ENCODE data around the gene NKX2-8.

NKX2-8 gene

DNA sequence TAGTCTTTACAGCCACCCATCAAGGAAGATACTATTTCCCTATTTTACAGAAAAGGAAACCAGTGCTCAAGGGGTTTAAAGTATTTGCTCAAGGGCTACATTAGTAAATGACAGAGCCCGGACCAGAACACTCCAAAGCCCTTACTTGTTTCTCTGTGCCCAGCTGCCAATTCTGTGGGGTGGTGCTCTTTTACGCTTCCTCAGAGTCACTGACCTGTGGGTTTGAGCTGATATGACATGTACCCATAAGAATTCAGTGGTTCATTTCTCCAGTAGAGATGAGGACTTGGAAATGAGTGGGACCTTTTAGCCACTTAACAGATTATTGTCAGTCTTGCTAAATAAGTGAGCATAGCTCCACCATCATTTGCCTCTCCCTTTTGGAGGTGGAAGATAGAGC is 37.4 kb upstream of the NKX2-8 start:
- POLR2A ChIA-PET, result interaction anchor here (0.9 kb wide), 1 partner anchor 557 kb away, joined by 3 read pairs; no protein-coding TSS in a partner anchor
- CTCF ChIA-PET, result no interaction called here
- TF ChIP-seq NFRKB (IDR thresholded peaks at IDR 0.05) (no peak), CTBP1 (IDR thresholded peaks at IDR 0.05; ENCODE audit: borderline replicate concordance) (no peak), ZNF384 (IDR thresholded peaks at IDR 0.05) (no peak), FOXM1 (IDR thresholded peaks at IDR 0.05; ENCODE audit: borderline replicate concordance) (no peak), FOXA1 (IDR thresholded peaks at IDR 0.05) (no peak), SP1 (IDR thresholded peaks at IDR 0.05) (no peak), SUZ12 (IDR thresholded peaks at IDR 0.05) (no peak), HDGF (IDR thresholded peaks at IDR 0.05; ENCODE audit: borderline replicate concordance) (no peak), ELF4 (IDR thresholded peaks at IDR 0.05) (no peak), TARDBP (IDR thresholded peaks at IDR 0.05) (no peak)
- TF ChIP-seq, protein P1, sequence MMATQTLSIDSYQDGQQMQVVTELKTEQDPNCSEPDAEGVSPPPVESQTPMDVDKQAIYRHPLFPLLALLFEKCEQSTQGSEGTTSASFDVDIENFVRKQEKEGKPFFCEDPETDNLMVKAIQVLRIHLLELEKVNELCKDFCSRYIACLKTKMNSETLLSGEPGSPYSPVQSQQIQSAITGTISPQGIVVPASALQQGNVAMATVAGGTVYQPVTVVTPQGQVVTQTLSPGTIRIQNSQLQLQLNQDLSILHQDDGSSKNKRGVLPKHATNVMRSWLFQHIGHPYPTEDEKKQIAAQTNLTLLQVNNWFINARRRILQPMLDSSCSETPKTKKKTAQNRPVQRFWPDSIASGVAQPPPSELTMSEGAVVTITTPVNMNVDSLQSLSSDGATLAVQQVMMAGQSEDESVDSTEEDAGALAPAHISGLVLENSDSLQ (IDR thresholded peaks at IDR 0.05), result no peak
- no peak for DNase-seq (ENCODE audit: extremely low spot score)

DNA sequence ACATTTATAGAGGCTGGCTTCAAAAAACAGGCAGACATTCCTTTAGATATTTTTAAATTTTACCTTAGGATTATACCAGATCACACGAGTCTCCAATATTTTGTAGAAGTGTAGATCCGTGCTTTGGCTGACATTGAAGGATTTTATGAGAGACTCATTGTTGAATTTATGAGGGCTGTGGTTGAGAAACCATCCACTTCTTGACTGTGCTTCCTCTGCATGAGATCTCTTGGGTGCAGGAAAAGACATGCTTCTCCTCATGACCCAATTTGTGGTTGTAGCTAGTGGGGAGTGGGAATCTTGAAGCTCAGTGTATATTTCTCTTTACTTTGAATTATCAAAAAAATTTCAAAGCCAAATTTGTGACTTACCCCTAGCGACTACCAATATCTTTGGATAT is 36.7 kb upstream of the NKX2-8 start:
- TF ChIP-seq L3MBTL2 (conservative IDR thresholded peaks at IDR 0.05), result no peak
- TF ChIP-seq SUZ12 (IDR thresholded peaks at IDR 0.05), result no peak
- TF ChIP-seq CTBP1 (IDR thresholded peaks at IDR 0.05; ENCODE audit: borderline replicate concordance), result no peak
- no peak for TF ChIP-seq SP1 (IDR thresholded peaks at IDR 0.05)
- TF ChIP-seq ZNF384 (IDR thresholded peaks at IDR 0.05), result no peak
- no peak for TF ChIP-seq FOXK2 (IDR thresholded peaks at IDR 0.05)
- no peak for TF ChIP-seq ELF4 (IDR thresholded peaks at IDR 0.05)
- no peak for TF ChIP-seq NFRKB (IDR thresholded peaks at IDR 0.05)
- TF ChIP-seq, protein P1 (IDR thresholded peaks at IDR 0.05), result no peak
- TF ChIP-seq TARDBP (IDR thresholded peaks at IDR 0.05), result no peak
- TF ChIP-seq ARNT (IDR thresholded peaks at IDR 0.05), result no peak
- DNase-seq (ENCODE audit: extremely low spot score), result no peak
- CTCF ChIA-PET, result no interaction called here
- POLR2A ChIA-PET, result interaction anchor here (0.9 kb wide), 1 partner anchor 556 kb away, joined by 3 read pairs; no protein-coding TSS in a partner anchor

DNA sequence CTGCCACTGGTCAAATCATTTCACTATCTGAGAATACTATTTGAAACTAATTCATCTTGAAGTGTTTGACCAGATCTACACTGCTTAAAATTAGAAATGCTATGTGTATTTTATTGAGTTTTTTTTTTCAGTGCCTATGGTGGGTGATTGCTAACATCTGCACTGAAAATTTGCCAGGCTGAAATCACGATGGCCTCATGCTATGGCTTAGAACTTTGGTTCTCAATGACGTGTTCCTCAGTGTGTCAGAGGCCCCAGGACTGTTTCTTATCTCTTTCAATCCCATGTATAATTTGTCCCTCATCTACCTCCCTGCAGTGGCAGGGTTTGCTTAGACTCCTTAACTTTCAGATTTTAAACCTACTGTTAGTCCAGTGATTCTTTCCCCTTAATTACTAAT is 36.2 kb upstream of the NKX2-8 start:
- ChIA-PET CTCF (no interaction called here), POLR2A (interaction anchor here (1.3 kb wide), 1 partner anchor 323 kb away, joined by 3 read pairs; no protein-coding TSS in a partner anchor)
- no peak for TF ChIP-seq LEF1 (IDR thresholded peaks at IDR 0.05; ENCODE audit: borderline replicate concordance)
- no peak for TF ChIP-seq FOXM1 (IDR thresholded peaks at IDR 0.05; ENCODE audit: borderline replicate concordance)
- no peak for TF ChIP-seq SUZ12 (IDR thresholded peaks at IDR 0.05)
- TF ChIP-seq CTBP1 (IDR thresholded peaks at IDR 0.05; ENCODE audit: borderline replicate concordance), result no peak
- no peak for TF ChIP-seq ELF4 (IDR thresholded peaks at IDR 0.05)
- TF ChIP-seq BHLHE40 (IDR thresholded peaks at IDR 0.05; ENCODE audit: borderline replicate concordance), result no peak
- no peak for TF ChIP-seq ZNF384 (IDR thresholded peaks at IDR 0.05)
- no peak for TF ChIP-seq NFRKB (IDR thresholded peaks at IDR 0.05)
- TF ChIP-seq L3MBTL2 (conservative IDR thresholded peaks at IDR 0.05), result no peak
- TF ChIP-seq, protein P1 (IDR thresholded peaks at IDR 0.05), result no peak
- no peak for TF ChIP-seq HDGF (IDR thresholded peaks at IDR 0.05; ENCODE audit: borderline replicate concordance)
- no peak for DNase-seq (ENCODE audit: extremely low spot score)

DNA sequence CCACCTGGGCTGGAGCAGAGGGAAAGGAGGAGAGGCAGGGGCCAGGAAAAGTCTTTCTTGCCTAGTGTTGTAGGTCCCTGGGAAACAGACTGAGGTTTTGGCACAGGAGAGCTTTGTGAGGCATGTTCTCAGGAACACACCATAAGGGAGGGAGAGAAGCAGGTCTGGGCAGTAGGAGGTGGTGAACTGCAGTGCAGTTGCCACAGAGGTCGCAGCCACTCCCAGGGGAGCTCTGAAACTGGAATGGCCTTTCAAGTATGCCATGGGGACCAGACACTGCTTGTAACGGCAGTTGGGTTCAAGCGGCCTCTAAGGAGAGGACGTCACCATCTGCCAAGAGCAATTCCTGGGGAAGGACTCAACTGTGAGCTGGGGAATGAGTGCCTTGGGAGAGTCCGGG is 35.4 kb upstream of the NKX2-8 start:
- TF ChIP-seq, protein P1 (IDR thresholded peaks at IDR 0.05), result no peak
- no peak for TF ChIP-seq FOXA1 (IDR thresholded peaks at IDR 0.05)
- TF ChIP-seq SUZ12 (IDR thresholded peaks at IDR 0.05), result no peak
- TF ChIP-seq SP1 (IDR thresholded peaks at IDR 0.05), result no peak
- no peak for TF ChIP-seq ELF4 (IDR thresholded peaks at IDR 0.05)
- TF ChIP-seq CTBP1 (IDR thresholded peaks at IDR 0.05; ENCODE audit: borderline replicate concordance), result no peak
- TF ChIP-seq LEF1 (IDR thresholded peaks at IDR 0.05; ENCODE audit: borderline replicate concordance), result no peak
- no peak for TF ChIP-seq FOXM1 (IDR thresholded peaks at IDR 0.05; ENCODE audit: borderline replicate concordance)
- TF ChIP-seq ZNF384 (IDR thresholded peaks at IDR 0.05), result no peak
- TF ChIP-seq NFRKB (IDR thresholded peaks at IDR 0.05), result no peak
- no peak for TF ChIP-seq TARDBP (IDR thresholded peaks at IDR 0.05)
- no peak for TF ChIP-seq L3MBTL2 (conservative IDR thresholded peaks at IDR 0.05)
- TF ChIP-seq ARNT (IDR thresholded peaks at IDR 0.05), result no peak
- TF ChIP-seq BHLHE40 (IDR thresholded peaks at IDR 0.05; ENCODE audit: borderline replicate concordance), result no peak
- TF ChIP-seq FOXK2 (IDR thresholded peaks at IDR 0.05), result no peak
- TF ChIP-seq HDGF (IDR thresholded peaks at IDR 0.05; ENCODE audit: borderline replicate concordance), result no peak
- CTCF ChIA-PET, result interaction anchor here (0.8 kb wide), 1 partner anchor 12 kb away, joined by 3 read pairs; no protein-coding TSS in a partner anchor
- POLR2A ChIA-PET, result interaction anchor here (1.3 kb wide), 1 partner anchor 324 kb away, joined by 3 read pairs; no protein-coding TSS in a partner anchor
- no peak for DNase-seq (ENCODE audit: extremely low spot score)

DNA sequence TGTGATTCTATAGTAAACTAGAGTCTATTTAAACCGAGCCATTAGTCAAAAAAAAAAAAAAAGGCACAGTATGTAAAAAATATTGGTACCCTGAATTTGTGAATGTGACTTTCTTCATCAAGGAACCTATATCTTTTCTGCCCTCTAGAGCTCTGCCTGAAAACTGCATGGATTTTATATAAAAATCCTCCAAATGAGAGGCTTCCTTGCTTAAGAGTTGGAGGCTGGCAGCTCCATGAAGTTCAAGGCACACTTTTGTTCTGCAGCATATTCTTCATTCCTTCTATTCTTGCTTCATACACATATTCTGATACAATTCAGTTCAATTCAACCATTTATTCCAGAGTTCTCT is 23.1 kb upstream of the NKX2-8 start:
- ChIA-PET CTCF (interaction anchor here (0.6 to 2.9 kb wide), 18 partner anchors 12 to 592 kb away, joined by 3 to 39 read pairs (median 4); partner anchors contain the start of gene NKX2-1), POLR2A (interaction anchor here (1.3 kb wide), 1 partner anchor 592 kb away, joined by 3 read pairs; the partner anchor contains the start of gene MIPOL1)
- TF ChIP-seq L3MBTL2 (conservative IDR thresholded peaks at IDR 0.05) (no peak), FOXK2 (IDR thresholded peaks at IDR 0.05) (no peak)
- no peak for DNase-seq (ENCODE audit: extremely low spot score)

Data from HEK293T (cell line).